Measurements from ENCODE around the gene INPP4A. TPM values are rescaled to one million over a fixed set of nuclear protein-coding genes. Genes with fewer than 3 reads are reported as not detected.

Gene INPP4A
- total and polyA plus RNA-seq, 12 donors = 3.8 to 31.2 (median 21.1) TPM

DNA sequence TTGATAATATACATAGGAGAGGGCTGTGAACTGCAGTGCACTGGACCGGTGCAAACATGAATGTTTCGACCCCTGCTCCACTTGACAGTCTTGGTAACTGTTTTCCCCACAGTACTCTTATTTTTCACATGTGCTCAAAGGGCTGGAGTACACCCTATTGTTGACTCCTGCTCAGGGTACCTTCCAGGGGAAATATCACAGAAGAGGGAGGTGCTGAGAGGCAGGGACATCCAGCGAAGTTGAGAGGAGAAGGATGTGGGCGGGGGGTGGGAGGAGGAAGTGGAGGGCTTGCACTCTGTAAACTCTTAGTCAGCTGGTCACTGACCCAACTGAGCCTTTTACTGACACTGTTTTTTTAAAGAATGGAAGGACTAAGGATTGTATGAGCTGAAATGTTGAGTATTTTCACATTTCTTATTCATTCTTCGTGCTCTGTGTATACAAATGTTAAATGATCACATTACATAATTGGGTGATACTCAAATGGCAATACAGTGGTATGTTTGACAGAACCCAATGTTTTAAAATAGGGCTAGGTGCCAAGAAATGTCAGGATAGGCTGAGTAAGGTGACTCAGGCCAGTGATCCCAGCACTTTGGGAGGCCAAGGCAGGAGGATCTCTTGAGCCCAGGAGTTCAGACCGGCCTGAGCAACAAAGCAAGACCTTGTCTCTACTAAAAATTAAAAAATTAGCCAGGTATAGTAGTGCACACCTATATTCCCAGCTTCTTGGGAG lies 10.0 kb downstream of the INPP4A start:
- no peak for TF ChIP-seq CTCF (IDR thresholded peaks at IDR 0.05)
- intact Hi-C loops (cut with DNase I) = loop anchor here in 1 of 10 donors (5.0 kb wide), 1 partner anchor 38 kb away; no protein-coding TSS in a partner anchor
- no peak for DNase-seq
- ATAC-seq = peak in 7 of 8 donors; percentile 46 to 77 (median 68)
- peaks cover 4 to 98% (median 55%) of the 10 kb centered on the region in 9 donors for H3K4me1 ChIP-seq
- peak overlapping the region in 1 of 10 donors; percentile 8 for H3K4me3 ChIP-seq
- H3K27ac ChIP-seq = peak overlapping the region in 4 of 10 donors; percentile 35 to 88 (median 61)
- 64 to 74% methylated on average over 6 of the region's 6 CpGs for WGBS, 2 donors
- H3K36me3 ChIP-seq = peaks cover 0 to 13% (median 0%) of the 10 kb centered on the region in 9 donors
- H3K27me3 ChIP-seq = no peaks in the 10 kb centered on the region
- H3K9me3 ChIP-seq = no peaks in the 10 kb centered on the region

DNA sequence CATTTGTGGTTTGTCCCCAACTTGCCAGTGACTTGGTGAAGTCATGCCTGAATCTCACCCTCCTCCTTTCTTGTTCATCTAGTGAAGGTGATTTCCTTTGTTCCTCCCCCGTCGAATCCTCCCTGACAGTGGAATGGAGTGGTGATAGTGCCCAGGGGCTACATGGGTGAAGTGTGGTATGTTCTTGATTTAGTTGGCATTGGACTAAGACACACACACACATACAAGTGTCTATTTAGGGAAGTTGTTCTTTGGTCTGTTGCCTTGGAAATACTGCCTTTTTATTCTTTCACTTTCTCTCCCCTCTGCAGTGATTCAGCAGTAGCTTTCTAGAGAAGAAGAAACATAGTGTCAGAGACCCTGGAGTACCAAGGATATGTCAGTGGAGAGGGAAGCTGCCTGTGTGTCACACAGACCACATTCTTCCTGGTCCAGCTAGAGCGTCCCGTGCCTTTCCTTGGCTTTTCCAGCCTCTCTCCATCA lies 10.9 kb downstream of the INPP4A start:
- no peak for TF ChIP-seq CTCF (IDR thresholded peaks at IDR 0.05)
- Histone ChIP-seq H3K27ac (peak overlapping the region in 3 of 10 donors; percentile 60 to 88 (median 62)), H3K4me1 (peaks cover 4 to 99% (median 52%) of the 10 kb centered on the region in 9 donors), H3K9me3 (no peaks in the 10 kb centered on the region), H3K4me3 (no peak overlapping the region), H3K27me3 (no peaks in the 10 kb centered on the region), H3K36me3 (peaks cover 0 to 13% (median 0%) of the 10 kb centered on the region in 9 donors)
- intact Hi-C loops (cut with DNase I) = loop anchor here in 1 of 10 donors (5.0 kb wide), 1 partner anchor 37 kb away; no protein-coding TSS in a partner anchor
- 82 to 83% methylated on average over 4 of the region's 4 CpGs for WGBS, 2 donors
- ATAC-seq (peak in 7 of 8 donors; percentile 39 to 54 (median 46)), DNase-seq (no peak)

DNA sequence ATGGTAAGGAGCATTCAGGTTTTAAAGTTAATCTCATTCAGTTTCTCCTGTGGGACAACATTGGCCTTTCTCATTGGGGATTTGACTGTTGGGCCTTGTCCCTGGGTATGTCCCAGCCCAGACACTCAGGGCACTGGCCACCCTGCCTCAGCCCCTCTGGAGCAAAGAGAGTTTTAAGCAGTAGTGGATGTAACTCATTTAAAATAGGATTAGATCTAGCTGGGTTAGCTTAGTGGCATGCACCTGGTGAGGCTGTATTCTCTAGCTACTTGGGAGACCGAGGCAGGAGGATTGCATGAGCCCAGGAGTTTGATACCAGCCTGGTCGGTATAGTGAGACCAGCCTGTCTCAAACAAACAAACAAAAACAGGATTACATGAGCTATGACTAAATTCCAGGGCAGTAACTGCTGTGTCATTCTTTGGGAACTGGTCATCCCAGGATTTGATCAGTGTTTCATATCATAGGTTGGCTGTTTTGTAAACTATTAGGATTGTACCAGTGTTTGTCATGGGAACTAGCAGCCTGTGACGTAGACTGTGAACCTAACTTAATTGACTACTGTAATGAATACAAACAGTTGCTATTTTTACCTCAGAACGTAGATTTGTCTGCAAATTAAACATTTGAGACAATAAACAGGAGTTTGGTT lies 12.5 kb downstream of the INPP4A start:
- ATAC-seq (no peak), DNase-seq (no peak)
- no peaks in the 10 kb centered on the region for H3K9me3 ChIP-seq
- no peak overlapping the region for H3K27ac ChIP-seq
- intact Hi-C loops (cut with DNase I) = loop anchor here in 1 of 10 donors (5.0 kb wide), 1 partner anchor 35 kb away; no protein-coding TSS in a partner anchor
- peaks cover 4 to 99% (median 53%) of the 10 kb centered on the region in 9 donors for H3K4me1 ChIP-seq
- H3K27me3 ChIP-seq = no peaks in the 10 kb centered on the region
- peaks cover 0 to 13% (median 0%) of the 10 kb centered on the region in 9 donors for H3K36me3 ChIP-seq
- no peak for TF ChIP-seq CTCF (IDR thresholded peaks at IDR 0.05)
- WGBS, 2 donors = 90 to 93% methylated on average over 4 of the region's 4 CpGs
- no peak overlapping the region for H3K4me3 ChIP-seq

DNA sequence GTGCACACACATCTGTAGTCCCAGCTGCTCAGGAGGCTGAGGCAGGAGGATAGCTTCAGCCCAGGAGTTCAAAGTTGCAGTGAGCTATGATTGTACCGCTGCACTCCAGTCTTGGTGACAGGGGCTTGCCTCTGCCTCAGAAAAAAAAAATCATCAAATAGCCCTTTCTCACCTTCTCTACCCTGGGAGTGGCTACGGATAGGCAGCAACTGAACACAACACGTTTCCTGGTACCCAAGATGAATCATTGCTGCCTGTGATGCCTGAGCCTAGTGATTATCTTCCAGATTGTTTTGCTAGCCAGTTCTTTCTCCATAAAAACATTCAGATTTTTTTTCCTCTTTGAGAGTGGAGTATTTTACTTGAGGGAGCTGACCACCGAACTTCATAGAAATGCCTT lies 13.5 kb downstream of the INPP4A start:
- peaks cover 4 to 100% (median 50%) of the 10 kb centered on the region in 9 donors for H3K4me1 ChIP-seq
- no peaks in the 10 kb centered on the region for H3K27me3 ChIP-seq
- H3K9me3 ChIP-seq = no peaks in the 10 kb centered on the region
- DNase-seq (no peak), ATAC-seq (no peak)
- WGBS, 2 donors = 89 to 93% methylated on average over 4 of the region's 4 CpGs
- H3K4me3 ChIP-seq = no peak overlapping the region
- H3K27ac ChIP-seq = no peak overlapping the region
- intact Hi-C loops (cut with DNase I) = loop anchor here in 1 of 10 donors (5.0 kb wide), 1 partner anchor 34 kb away; no protein-coding TSS in a partner anchor
- TF ChIP-seq CTCF (IDR thresholded peaks at IDR 0.05) = no peak
- H3K36me3 ChIP-seq = peaks cover 0 to 13% (median 0%) of the 10 kb centered on the region in 9 donors
